HG02571 (cell line): ENCODE results near the gene FGF22.
"Not testable (repeated sequence)": the region's sequence is repeated elsewhere in the genome, so short reads cannot be mapped to it uniquely, and the experiment has no call there.

Experiments used
- ATAC-seq: cut with Tn5 transposase; IDR thresholded peaks from one replicate; pipeline ENCODE4 v1.9.1; 2021; ENCODE audit warnings: mild to moderate bottlenecking, moderate library complexity; ENCODE audit not compliant: unreplicated experiment

Gene FGF22

DNA sequence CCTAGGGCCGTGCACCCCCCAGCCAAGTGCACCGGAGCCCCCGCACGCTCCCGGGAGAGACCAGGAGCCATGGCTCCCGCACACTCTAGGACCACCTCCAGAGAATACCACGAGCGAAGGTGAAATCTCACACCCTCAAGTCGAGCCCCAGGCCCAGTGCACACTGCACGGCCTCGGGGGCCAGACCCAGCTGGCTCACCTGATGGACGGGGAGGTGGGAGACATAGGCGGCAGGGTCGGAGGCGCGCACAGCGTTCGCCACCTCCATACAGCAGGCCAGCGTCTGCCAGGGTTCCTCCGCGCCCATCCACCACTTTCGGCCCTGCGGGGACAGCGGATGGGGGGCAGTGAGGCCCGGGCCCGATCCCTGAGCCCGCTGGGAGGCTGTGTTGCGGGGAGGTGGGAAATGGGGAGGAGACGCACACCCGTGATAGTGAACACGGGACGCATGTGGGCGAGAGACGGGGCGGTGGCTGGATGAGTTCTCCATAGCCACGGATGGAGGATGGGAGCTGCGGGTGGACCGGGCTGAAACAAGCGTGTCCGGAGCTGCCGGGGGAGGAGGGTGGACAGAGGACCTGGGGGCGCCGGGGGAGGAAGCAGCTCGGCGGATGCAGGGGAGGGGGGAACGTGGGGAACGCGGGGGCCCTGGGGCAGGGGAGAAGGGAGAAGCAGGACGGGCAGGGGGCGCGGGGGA, 19.4 kb upstream of the FGF22 start:
- ATAC-seq = no peak

DNA sequence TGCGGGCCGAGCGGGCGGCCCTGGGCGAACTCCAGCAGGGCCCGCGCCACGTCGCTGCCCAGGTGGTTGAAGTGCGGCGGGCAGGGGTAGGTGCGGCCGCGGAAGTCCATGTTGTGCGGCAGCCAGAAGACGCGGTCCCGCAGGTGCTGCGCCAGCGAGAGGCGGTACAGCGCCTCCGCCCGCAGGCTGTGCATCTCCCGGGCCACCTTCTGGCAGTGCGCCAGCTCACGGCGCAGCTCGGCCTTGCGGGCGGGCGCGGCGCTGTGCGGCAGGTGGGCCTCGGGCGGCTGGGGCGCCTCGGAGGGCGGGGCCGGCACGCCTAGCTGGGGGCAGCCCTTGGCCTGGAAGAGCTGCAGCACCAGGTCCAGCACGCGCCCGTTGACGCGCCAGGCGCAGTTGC, 18.5 kb upstream of the FGF22 start:
- ATAC-seq = not testable (repeated sequence)

DNA sequence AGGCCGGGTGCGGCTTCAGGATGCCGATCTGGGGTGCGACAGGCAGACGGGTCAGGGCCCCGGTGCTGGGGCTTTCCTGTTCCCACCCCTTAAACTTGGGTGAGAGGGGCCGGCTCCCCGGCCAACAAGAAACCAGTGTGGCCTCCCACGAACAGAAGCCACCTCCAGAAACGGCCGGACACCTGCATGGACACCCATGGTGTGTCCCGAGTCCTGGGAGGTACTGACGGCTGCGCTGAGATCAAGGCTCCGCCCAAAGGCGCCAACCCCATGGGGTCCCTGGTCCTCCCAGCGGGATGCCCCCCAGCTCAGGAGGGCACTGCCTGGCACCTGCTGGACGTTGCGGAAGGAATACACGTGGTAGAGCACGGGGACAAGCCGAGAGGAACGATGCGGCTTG, 17.9 kb upstream of the FGF22 start:
- ATAC-seq = no peak

DNA sequence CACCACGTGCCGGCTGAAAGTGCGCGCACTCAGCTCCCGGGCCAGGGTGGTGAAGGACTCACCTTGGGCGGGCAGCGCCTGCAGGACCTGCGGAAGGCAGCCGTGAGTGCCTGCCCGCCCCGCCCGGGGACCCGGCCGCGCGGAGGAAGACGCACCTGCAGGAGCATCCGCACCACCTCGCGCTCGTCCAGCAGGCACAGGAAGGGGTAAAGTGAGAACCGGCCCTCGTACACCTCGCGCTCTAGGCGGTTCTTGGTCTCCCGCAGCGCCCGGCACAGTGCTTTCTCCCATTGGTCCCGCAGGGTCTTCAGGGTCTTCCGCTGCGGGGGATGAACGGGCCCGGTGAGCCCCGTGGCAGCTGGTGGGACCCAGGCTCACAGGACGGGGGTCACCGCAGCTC, 17.0 kb upstream of the FGF22 start:
- no peak for ATAC-seq

DNA sequence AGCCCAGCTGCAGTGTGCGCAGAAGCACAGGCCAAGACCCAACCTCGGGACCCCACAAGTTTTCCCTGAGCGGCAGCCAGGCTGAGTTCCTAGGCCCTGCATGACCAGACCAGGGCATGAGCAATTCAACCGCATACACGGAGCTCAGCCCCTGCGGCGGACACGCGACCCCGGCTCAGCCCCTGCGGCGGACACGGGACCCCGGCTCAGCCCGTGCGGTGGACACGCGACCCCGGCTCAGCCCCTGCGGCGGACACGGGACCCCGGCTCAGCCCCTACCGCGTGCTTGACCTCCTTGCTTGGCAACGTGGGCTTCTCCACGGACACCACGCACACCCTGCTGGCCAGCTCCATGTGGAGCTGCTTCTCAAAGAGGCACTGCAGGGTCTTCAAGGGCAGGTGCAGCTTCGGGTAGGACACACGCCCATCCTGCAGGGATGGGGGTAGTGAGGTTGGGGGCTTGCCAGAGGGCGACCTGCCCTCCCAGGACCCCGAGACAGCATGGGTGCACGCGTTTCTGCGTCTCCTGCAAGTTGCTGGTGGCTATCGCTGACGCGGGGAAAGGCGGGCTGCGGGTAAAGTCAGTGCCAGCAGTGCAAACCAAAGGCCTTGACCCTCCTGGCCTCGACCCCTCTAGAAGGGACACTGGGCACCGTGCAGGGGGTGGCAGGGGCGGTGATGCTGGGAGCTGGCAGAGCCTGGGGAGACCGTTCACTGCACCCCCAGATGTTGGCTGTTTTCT, 16.3 kb upstream of the FGF22 start:
- ATAC-seq = no peak

DNA sequence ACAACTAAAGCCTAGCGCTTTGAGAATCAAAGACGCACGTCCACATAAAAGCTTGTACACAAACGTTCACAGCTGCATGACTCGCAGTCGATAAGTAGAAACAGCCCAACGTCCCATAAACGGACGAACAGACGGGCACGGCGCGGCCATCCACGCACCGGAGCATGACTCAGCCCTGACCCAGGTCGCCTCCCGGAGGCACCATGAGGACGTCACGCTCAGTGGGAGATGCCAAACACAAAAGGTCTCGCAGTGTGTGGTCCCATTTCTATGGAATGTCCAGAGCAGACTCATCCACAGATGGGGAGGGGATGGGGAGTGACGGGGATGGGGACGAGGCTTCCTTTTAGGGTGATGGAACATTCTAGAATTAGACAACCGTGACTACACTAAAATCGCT, 15.7 kb upstream of the FGF22 start:
- no peak for ATAC-seq

DNA sequence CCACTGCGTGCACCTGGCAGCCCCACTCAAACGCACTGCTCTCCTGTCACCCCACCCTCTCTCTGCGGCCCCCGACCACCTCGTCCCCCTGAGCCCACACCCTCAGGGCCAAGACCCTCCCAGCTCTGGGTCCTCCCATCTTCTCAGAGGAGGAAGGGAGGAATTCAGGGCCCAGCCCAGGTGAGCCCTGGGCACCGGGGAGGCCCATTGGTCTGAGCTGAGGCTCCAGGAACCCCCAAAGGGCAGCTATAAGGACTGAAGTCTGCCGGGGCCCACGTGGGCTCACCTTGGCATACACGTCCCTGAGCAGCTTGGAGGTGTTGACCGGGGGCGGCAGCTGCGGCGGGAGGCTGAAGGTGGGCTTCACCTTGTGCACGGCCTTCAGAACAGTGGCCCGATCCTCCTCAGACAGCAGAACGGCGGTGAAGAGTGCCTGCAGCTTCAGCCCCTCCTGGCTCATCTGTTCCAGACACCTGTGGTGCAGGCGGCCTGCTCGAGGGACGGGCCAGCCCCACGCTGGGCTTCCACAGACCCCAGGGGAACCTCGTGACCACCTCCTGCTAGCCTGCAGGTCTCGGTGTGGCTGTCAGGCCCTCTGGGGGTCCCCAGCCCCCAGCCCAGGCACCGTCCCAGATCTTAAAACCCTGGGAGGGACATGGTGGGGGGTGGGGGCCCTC, 15.1 kb upstream of the FGF22 start:
- no peak for ATAC-seq

DNA sequence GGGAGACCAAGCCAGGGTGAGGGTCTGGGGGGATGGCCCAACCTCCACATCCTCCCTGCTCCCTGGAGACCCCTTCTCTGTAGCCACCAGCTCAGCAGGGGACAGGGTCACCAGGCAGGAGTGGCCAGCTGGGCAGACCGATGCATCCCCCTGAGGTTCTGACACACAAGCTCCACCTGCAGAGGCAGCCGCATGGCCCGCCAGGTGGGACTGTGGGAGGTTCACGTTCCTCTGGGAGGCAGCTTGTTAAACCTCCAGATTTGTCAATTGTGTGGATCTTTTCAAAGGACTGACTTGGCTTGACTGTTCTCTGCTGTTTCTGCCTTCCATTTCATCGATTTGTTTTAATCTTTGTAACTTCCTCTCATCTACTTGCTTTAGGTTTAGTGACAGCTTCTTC, 14.4 kb upstream of the FGF22 start:
- no peak for ATAC-seq

DNA sequence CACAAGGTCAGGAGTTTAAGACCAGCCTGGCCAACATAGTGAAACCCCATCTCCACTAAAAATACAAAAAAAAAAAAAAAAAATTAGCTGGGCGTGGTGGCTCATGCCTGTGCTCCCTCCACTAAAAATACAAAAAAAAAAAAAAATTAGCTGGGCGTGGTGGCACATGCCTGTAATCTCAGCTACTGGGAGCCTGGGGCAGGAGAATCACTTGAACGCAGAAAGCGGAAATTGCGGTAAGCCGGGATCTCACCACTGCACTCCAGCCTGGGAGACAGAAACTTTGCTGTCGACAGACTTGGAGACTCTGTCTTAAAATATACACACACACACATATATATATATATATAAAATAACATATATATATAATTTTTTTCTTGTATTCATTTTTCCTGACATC, 13.1 kb upstream of the FGF22 start:
- not testable (repeated sequence) for ATAC-seq

DNA sequence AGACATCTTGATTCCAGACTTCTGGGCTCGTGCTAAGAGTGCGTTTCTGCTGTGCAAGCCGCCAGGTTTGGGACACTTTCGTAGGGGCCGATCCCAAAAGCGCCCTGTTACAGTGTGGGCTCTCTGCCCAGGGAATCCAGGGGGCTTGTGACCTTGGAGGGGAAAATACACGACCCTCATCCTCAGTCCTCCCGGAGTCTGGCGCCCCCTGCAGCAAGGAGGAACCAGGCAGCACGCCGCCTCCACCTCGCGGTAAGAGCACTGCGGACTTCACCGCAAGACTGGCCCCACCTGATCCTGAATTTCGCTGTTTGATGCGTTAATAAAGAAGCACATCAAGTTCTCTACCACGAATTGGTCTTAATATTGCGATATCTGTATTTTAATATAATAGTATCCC, 11.5 kb upstream of the FGF22 start:
- no peak for ATAC-seq

DNA sequence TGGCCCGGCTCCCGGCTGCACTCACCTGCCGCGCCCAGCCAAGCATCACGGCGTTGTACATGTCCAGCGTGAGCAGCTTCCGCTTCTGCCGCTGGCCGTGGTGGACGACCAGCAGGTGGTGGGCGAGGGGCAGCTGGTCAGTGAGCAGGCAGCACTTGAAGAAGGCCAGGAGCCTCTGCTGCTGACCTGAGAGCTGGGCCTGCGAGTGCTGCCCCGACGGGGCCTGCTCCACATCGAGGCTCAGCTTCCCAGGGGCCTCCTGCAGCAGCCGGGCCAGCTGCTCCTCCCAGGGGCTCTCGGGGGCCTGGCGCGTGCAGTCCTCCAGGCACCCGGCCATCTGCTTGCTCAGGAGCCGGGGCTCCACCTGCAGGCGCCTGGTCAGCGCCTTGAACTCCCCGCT, 10.2 kb upstream of the FGF22 start:
- ATAC-seq = not testable (repeated sequence)

DNA sequence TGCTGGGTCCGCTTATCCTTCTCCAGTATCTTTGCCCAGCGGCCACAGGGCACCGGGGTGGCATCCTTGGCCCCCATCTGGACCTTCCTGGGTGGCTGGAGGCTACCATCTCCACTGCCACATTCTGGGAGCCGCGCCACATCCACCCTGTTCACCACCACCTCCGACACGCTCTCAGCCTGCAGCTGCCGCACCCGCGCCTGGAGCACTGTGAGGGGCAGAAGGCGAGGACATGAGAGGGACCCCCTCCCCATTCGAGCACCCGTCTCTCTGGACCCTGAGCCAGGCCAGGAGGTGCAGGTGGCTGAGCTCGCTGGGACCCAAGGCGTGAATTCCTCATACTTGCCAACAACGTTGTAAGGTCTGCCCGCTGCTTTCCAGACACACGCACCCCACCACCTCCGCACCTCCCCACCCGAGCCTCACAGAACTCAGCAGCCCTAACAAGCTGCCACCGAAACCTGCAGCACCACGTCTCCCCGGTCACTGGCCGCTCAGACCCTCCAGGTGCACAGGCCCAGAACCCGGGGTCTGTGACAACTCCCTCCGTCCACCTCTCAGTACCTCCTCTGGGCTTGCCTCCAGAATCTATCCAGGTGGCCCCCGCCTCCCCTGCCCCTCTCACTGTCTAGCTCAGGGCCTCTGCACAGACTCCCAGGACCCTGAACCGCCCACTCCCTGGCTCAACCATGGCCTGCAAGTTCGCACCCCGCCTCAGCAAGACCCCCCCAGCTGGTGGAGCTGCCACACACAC, 9.5 kb upstream of the FGF22 start:
- no peak for ATAC-seq

DNA sequence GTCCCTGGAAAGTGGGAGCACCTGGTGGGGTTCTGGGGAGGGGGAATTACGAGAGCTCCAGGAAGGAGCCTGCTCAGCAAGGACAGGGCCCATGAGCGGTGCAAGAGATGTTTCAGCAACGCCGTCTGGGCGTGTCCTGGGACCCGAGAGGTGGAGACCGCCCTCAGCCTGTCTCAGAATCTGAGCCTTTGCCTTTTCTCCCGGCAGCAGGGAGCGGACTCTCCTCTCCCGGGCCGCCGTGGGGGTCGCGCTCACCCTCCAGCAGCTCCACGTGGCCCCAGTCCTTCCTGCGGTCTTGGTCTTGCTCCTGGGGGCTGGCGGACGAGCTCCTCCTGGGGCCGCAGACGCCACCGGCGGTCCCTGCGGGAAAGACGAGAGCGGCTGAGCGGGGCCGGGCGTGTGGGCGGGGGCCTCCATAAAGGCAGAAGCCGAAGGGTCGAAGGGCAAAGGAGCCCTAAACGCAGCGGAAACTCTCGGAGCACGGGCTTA, 7.1 kb upstream of the FGF22 start:
- ATAC-seq = peak; percentile 19

DNA sequence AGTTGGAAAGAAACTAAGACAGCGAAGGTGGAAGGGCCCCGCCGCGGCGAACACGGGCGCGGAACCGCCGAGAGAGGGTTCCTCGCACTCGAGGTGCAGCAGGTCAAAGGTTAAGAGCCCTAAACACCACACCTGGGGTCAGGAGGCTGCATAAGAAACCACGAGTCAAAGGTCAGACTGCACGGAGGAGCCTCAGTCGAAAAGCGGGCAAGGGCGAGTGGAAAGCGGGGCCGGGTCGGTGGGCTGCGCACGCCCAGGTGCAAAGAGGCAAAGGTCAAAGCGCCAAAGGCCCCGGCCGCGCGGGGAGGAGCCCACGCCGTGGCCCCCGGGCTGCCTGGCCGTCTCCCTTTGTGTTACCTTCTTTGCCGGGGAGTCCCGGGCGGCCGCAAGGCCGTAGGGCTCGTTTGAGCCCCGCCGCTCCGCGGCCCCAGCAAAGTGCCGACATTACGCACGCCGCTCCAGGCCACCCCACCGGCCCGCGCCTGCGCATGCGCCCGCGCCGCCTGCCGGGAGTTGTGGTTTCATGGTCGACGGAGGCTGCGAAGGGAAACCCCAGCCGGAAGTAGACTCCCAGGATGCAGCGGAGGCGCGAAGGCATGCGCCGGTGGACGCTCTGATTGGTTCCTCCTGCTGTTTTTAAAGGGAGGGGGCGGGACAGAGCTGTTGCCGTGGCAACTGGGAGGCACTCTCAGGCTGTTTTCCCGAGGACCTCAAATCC, 6.5 kb upstream of the FGF22 start, which contains the start of gene POLRMT:
TSS of gene POLRMT (minus strand) at position 470 of the 718 bp plus-strand sequence. CDS start at position 445, 25 bp downstream.
- ATAC-seq = peak; percentile 65

DNA sequence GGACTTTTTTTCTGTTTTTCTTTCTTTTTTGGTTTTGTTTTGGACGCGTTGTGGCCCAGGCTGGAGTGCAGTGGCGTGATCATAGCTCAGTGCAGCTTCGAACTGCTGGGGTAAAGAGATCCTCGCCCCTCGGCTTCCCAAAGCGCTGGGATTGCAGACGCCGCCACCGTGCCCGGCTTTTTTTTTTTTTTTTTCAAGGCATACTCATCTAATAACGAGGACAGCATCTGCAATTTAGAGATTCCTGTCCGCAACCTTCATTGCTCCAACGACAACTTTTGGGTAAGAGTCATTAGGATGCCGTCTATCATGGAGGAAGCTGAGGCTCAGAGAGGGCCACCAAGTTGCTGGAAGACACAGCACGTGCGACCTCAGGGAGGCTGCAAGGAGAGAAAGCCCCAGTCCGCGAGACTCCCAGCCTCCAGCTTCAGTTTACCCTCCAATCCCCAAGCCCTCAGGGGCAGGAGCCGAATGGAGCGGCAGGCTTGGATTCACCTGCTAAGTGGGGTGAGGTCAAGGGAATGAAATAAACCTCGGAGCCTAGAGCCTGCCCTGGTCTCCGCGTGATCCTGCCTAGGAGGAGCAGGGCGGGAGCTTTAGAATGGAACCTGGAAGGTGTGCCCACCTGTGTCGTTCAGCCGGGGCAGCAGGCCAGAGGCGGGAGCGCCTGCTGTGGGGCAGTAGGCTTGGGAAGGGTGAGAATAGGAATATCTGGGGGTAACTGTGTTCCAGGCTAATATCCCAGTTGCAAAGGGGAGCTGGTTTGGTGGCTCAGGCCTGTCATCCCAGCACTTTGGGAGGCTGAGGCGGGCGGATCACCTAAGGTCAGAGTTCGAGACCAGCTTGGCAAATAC, 5.7 kb upstream of the FGF22 start:
- no peak for ATAC-seq

DNA sequence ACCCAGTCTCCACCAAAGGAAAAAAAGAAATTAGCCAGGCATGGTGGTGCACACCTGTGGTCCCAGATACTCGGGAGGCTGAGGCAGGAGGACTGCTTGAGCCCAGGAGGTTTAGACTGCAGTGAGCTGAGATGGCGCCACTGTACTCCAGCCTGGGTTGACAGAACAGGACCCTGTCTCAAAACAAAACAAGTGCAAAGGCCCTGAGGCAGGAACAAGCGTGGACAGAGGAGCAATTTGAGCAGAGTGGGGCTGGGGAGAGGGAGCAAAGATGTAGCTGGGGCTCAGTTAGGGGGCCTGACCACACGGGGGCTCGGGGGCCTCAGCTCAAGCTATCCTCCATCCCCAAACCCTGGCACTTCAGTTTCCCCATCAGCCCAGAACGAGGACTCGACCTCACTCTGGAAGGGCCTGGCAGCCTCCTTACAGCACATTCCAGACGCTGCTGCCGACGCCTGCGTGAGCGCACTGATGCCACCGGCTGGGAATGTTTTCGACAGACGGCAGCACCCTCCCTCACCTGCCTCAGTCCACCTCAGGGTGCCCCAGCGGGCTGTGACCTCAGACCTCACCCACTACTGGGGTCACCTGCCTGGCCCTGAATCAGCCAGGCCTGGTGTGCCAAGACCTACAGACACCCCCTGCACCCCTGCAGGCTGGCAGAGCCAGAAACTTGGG, 4.6 kb upstream of the FGF22 start:
- no peak for ATAC-seq

DNA sequence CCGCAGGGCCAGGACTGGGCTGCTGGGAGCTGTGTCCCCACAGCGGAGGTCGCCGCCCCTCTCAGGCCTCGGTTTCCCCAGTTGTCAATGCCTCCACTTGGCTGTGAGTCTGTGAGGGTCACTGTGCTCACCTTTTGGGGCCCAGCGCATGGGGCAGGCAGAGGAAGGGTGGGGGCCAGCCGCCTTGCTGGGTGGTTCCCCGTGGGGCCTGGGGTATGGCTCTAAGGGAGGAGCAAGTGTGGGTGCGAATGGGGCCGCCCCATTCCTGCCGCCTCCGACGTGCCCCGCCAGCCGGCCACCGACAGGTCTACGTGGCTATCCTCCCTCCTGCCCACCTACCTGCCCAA, 800 bp upstream of the FGF22 start:
- ATAC-seq = no peak

DNA sequence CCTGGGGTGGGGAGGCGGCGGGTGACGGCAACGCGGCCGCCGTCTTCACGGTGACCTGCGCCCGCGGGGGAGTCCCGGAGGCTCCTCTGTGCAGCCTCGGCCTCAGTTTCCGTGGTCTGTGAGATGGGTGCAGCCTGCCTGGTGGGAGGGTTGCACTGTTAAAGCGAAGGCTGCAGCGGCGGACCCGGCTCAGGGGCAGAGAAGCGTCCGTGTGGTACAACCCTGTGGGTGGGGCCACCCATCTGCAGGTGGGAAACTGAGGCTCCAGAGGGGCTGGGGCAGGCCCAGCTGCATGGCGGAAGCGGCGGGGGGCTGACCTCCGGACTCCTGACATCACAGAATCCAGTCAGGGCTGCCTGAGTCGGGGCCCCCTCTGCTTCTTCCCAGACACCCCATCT, 481 bp downstream of the FGF22 start:
- no peak for ATAC-seq

DNA sequence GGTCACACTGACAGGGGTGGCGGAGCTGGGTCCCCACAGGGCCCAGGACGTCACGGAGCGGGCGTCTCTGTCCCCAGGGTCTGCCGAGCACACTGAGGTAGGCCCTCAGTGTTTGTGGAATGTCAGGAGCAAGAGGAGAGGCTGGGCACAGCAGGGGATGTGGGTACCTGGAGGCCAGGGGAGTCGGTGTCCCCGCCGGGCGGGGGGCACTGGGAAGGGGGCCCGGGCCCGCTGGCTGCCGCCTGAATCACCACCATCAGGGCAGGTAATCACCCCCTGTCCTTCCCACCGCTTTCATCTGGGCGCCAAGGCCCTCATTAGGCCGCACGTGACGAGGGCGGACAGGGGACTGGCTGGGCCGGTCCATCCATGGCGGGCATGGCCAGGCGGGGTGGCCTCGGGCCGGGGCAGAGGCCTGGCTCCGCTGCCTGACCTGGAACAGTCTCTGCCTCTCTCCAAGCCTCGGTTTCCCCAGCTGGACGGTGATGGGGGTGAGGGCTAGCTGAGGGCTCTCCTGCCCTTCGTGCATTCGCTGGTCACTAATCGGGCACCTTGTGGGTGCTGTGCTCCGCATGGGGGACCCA, 1.0 kb downstream of the FGF22 start:
- ATAC-seq = no peak
